Measurements from ENCODE around the gene INTS4.
"Not testable (repeated sequence)": the region's sequence is repeated elsewhere in the genome, so short reads cannot be mapped to it uniquely, and the experiment has no call there.

Gene INTS4

DNA sequence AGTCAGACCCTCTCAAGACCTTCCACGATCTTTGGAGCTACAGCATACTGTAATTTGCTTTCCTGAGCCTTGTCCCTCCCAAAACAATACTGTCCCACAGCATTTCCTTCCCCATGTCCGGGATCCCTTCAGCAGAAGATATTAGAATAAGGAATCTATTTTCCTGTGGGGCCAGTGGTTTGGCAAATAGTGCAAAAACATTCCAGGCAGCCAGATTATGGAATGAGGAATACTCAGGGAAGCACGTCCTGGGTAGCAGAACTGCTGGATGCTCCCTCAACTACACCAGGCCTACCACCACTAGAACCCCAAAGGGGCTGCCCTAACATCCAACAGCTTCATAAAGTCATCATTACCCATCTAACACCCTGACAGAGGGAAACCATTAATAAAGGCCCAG lies 112.1 kb downstream of the INTS4 start:
- DNase-seq (ENCODE audit: low read depth in 2 of 2), result no peak

- no peak for DNase-seq (ENCODE audit: low read depth in 2 of 2)
These were observed 115.2 kb downstream of the INTS4 start for GRCh38 chr11:77879218-77879617.

DNA sequence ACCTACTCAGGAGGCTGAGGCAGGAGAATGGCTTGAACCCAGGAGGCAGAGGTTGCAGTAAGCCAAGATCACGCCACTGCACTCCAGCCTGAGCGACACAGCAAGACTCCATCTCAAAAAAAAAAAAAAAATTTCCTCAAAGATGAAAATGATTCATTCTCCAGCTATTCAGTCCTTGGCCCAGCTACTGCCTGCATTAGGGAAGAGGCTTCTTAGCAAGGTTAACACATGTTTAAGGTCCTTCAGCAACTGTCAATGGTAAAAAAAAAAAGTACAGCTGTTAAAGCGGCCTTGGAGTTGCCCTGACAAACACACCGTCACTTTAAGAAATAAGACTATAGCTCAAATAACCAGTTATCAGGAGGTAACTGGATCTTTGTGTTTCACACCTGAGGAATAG lies 116.2 kb downstream of the INTS4 start:
- DNase-seq (ENCODE audit: low read depth in 2 of 2), result not testable (repeated sequence)

GRCh38 chr11:77876045-77876444 lies 118.4 kb downstream of the INTS4 start:
- no peak for DNase-seq (ENCODE audit: low read depth in 2 of 2)

GRCh38 chr11:77874206-77874605 lies 120.3 kb downstream of the INTS4 start:
- DNase-seq (ENCODE audit: low read depth in 2 of 2), result no peak

GRCh38 chr11:77873345-77873744 lies 121.1 kb downstream of the INTS4 start:
- DNase-seq (ENCODE audit: low read depth in 2 of 2), result no peak

GRCh38 chr11:77871855-77872254 lies 122.6 kb downstream of the INTS4 start:
- no peak for DNase-seq (ENCODE audit: low read depth in 2 of 2)

- no peak for DNase-seq (ENCODE audit: low read depth in 2 of 2)
These were observed 125.7 kb downstream of the INTS4 start for GRCh38 chr11:77868744-77869143.

GRCh38 chr11:77866336-77866735 lies 128.1 kb downstream of the INTS4 start:
- DNase-seq (ENCODE audit: low read depth in 2 of 2), result no peak

- DNase-seq (ENCODE audit: low read depth in 2 of 2), result no peak
These were observed 128.7 kb downstream of the INTS4 start for GRCh38 chr11:77865805-77866204.

GRCh38 chr11:77861444-77861843 lies 133.0 kb downstream of the INTS4 start:
- not testable (repeated sequence) for DNase-seq (ENCODE audit: low read depth in 2 of 2)

- DNase-seq (ENCODE audit: low read depth in 2 of 2), result not testable (repeated sequence)
These were observed 136.5 kb downstream of the INTS4 start for GRCh38 chr11:77857906-77858457.

GRCh38 chr11:77854838-77855237 lies 139.6 kb downstream of the INTS4 start:
- DNase-seq (ENCODE audit: low read depth in 2 of 2), result no peak

- DNase-seq (ENCODE audit: low read depth in 2 of 2), result no peak
These were observed 143.0 kb downstream of the INTS4 start for GRCh38 chr11:77851503-77851902.

GRCh38 chr11:77843700-77844099 lies 150.8 kb downstream of the INTS4 start:
- DNase-seq (ENCODE audit: low read depth in 2 of 2), result not testable (repeated sequence)

DNA sequence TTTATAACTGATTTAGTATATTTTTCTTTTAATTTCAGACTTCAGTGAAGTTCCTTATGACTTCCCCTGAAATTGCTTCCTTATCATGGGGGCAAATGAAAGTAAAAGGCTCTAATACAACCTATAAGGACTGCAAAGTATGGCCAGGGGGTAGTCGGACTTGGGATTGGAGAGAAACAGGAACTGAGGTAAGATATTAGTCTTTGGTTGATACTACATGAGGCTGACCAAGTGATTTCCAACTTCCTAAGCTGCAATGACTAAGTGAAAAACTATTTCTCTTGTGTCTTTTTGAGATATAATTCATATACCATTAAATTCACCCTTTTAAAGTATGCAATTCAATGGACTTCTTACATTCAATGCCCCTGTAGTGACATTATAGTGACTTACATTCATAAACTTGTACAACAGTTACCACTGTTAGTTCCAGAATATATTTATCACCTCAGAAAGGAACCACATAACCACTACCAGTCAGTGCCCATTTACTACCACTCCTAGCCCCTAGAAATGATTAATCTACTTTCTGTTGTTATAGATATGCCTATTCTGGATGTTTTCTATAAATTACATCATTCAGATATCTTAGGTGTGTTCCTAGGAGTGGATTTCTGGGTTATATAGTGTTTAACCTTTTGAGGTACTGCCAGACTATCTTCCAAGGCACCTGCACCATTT lies 151.9 kb downstream of the INTS4 start:
- no peak for DNase-seq (ENCODE audit: low read depth in 2 of 2)

- no peak for DNase-seq (ENCODE audit: low read depth in 2 of 2)
These were observed 161.2 kb downstream of the INTS4 start for GRCh38 chr11:77833302-77833701.

- no peak for DNase-seq (ENCODE audit: low read depth in 2 of 2)
These were observed 165.5 kb downstream of the INTS4 start for GRCh38 chr11:77828926-77829325.

Measured in stimulated activated CD8-positive, alpha-beta memory T cell treated with anti-CD3 and anti-CD28 coated beads, Interleukin-2, amount 100 ng/mL, for 1 hour (primary cell).